H1 (cell line): ENCODE results near the gene IFNB1. TPM values are rescaled to one million over a fixed set of nuclear protein-coding genes. Genes with fewer than 3 reads are reported as not detected.

Experiments
- CTCF ChIA-PET: fragments of 300-600 bp; sonication (Branson Sonifier 250); formaldehyde crosslinking; loops from one replicate; lab custom pipeline; 2021; ENCODE audit not compliant: partially characterized antibody; lab: Charles Lee
- POLR2A ChIA-PET: fragments of 300-600 bp; sonication (Branson Sonifier 250); formaldehyde crosslinking; loops from one replicate; lab custom pipeline; 2021; ENCODE audit warnings: inconsistent platforms; ENCODE audit not compliant: partially characterized antibody; lab: Charles Lee
- DNase-seq, 2 experiments: peaks; one replicate each; pipeline versions ENCODE4 v3.0.0 to v3.0.0-alpha.2; 2010 to 2022; ENCODE audit warnings: low spot score in 2 of 2, low read depth in 1 of 2, mixed read lengths in 1 of 2
- FAIRE-seq: peaks from 2 replicates; lab custom pipeline; 2011; peaks lifted over from hg19 to GRCh38; lab: Jason Lieb, UNC
- H2AFZ ChIP-seq: 2 replicates; pipeline ENCODE4 v1.8.1; 2012; ENCODE audit warnings: low read length, inconsistent platforms
- H2AK5ac ChIP-seq: 2 replicates; pipeline ENCODE4 v1.6.1; 2013; ENCODE audit warnings: low read depth, low read length
- H2BK120ac ChIP-seq: replicated peaks from 2 replicates; pipeline ENCODE3; 2013; ENCODE audit warnings: low read depth, low read length, inconsistent platforms
- H2BK12ac ChIP-seq: 2 replicates; pipeline ENCODE4 v1.6.1; 2013; ENCODE audit warnings: low read depth, low read length
- H2BK15ac ChIP-seq: 2 replicates; pipeline ENCODE4 v1.6.1; 2013; ENCODE audit warnings: low read length
- H2BK20ac ChIP-seq: 2 replicates; pipeline ENCODE4 v1.6.1; 2013; ENCODE audit warnings: low read length
- H2BK5ac ChIP-seq: 2 replicates; pipeline ENCODE4 v1.6.1; 2013; ENCODE audit warnings: low read depth, low read length
- H3K14ac ChIP-seq: 2 replicates; pipeline ENCODE4 v1.6.1; 2013; ENCODE audit warnings: inconsistent platforms; ENCODE audit not compliant: insufficient read length
- H3K18ac ChIP-seq: 2 replicates; pipeline ENCODE4 v1.6.1; 2013; ENCODE audit warnings: low read length; ENCODE audit errors: extremely low read depth
- H3K23ac ChIP-seq: 2 replicates; pipeline ENCODE4 v1.6.1; 2013; ENCODE audit warnings: inconsistent platforms; ENCODE audit not compliant: insufficient read length
- H3K23me2 ChIP-seq: 2 replicates; pipeline ENCODE4 v1.6.1; 2013; ENCODE audit warnings: low read depth, low read length
- H3K27ac ChIP-seq: 2 replicates; pipeline ENCODE4 v1.6.1; 2011; ENCODE audit warnings: low read depth, low read length, inconsistent platforms
- H3K27me3 ChIP-seq, 4 experiments: replicated peaks in 1 of 4; 1 replicate in 1 of 4; 2 replicates in 3 of 4; pipeline versions ENCODE4 v1.6.1 to v1.8.1; 2011 to 2013; ENCODE audit warnings: low read length in 3 of 4, mild to moderate bottlenecking in 3 of 4, inconsistent platforms in 2 of 4, mixed read lengths in 2 of 4, moderate library complexity in 1 of 4; ENCODE audit not compliant: control insufficient read depth in 3 of 4, insufficient read depth in 3 of 4; ENCODE audit errors: extremely low read depth in 1 of 4
- H3K36me3 ChIP-seq, 4 experiments: 2 replicates each; pipeline versions ENCODE4 v1.6.1 to v1.8.1; 2011 to 2013; ENCODE audit warnings: mild to moderate bottlenecking in 4 of 4, low read length in 3 of 4, moderate library complexity in 2 of 4, control low read depth in 1 of 4, inconsistent platforms in 1 of 4; ENCODE audit not compliant: insufficient read depth in 4 of 4, control insufficient read depth in 2 of 4
- H3K4ac ChIP-seq: replicated peaks from 2 replicates; pipeline ENCODE3; 2013; ENCODE audit warnings: low read length, low read depth, mixed read lengths, inconsistent platforms; ENCODE audit not compliant: insufficient read length
- H3K4me1 ChIP-seq, 4 experiments: replicated peaks in 1 of 4; 1 replicate in 1 of 4; 2 replicates in 3 of 4; pipeline versions ENCODE4 v1.6.1 to v1.8.1; 2011 to 2013; ENCODE audit warnings: low read length in 3 of 4, inconsistent platforms in 2 of 4, mixed read lengths in 1 of 4; ENCODE audit not compliant: insufficient read depth in 4 of 4, control insufficient read depth in 3 of 4
- H3K4me2 ChIP-seq, 2 experiments: 2 replicates each; pipeline versions ENCODE4 v1.6.1 to v1.8.1; 2011 to 2013; ENCODE audit warnings: low read depth in 2 of 2, low read length in 2 of 2, control low read depth in 1 of 2, inconsistent platforms in 1 of 2, mild to moderate bottlenecking in 1 of 2; ENCODE audit not compliant: insufficient read depth in 1 of 2
- H3K4me3 ChIP-seq, 4 experiments: fragments of 200-600, 300-600 bp in 1 of 4; sonication (generic), shearing (Covaris generic), sonication (Bioruptor Twin) in 1 of 4; 2 replicates each; pipeline versions ENCODE4 v1.5.1 to v1.8.1; 2011 to 2016; ENCODE audit warnings: low read length in 4 of 4, low read depth in 3 of 4, control low read depth in 2 of 4, inconsistent platforms in 2 of 4, mild to moderate bottlenecking in 2 of 4, mixed read lengths in 1 of 4, moderate library complexity in 1 of 4; ENCODE audit not compliant: insufficient read depth in 2 of 4; ENCODE audit errors: extremely low read depth in 1 of 4
- H3K56ac ChIP-seq: replicated peaks from 2 replicates; pipeline ENCODE3; 2013; ENCODE audit warnings: low read depth, mild to moderate bottlenecking, mixed read lengths, low read length, inconsistent platforms; ENCODE audit not compliant: insufficient read length
- H3K79me1 ChIP-seq: 2 replicates; pipeline ENCODE4 v1.6.1; 2013; ENCODE audit warnings: low read depth, low read length, control low read depth
- H3K79me2 ChIP-seq, 2 experiments: 2 replicates each; pipeline versions ENCODE4 v1.6.1 to v1.8.1; 2012 to 2013; ENCODE audit warnings: low read length in 2 of 2, mild to moderate bottlenecking in 2 of 2, inconsistent platforms in 1 of 2; ENCODE audit not compliant: insufficient read depth in 2 of 2, control insufficient read depth in 1 of 2
- H3K9ac ChIP-seq, 4 experiments: replicated peaks in 1 of 4; 1 replicate in 1 of 4; 2 replicates in 3 of 4; pipeline versions ENCODE4 v1.6.1 to v1.8.1; 2011 to 2013; ENCODE audit warnings: low read depth in 3 of 4, low read length in 3 of 4, control low read depth in 2 of 4, mild to moderate bottlenecking in 2 of 4, moderate library complexity in 2 of 4, inconsistent platforms in 1 of 4; ENCODE audit errors: extremely low read depth in 1 of 4
- H3K9me3 ChIP-seq, 2 experiments: 2 replicates each; pipeline versions ENCODE4 v1.6.1 to v1.8.1; 2012 to 2013; ENCODE audit warnings: mild to moderate bottlenecking in 2 of 2, moderate library complexity in 2 of 2, control low read depth in 1 of 2, inconsistent platforms in 1 of 2, low read depth in 1 of 2, low read length in 1 of 2, mixed read lengths in 1 of 2; ENCODE audit not compliant: insufficient read depth in 2 of 2
- H4K20me1 ChIP-seq, 2 experiments: replicated peaks in 1 of 2; 2 replicates each; pipeline versions ENCODE3 to v1.8.1; 2011 to 2013; ENCODE audit warnings: inconsistent platforms in 2 of 2, low read length in 2 of 2, mild to moderate bottlenecking in 1 of 2; ENCODE audit not compliant: insufficient read depth in 2 of 2, control insufficient read depth in 1 of 2
- H4K5ac ChIP-seq: 2 replicates; pipeline ENCODE4 v1.6.1; 2013; ENCODE audit warnings: low read length, low read depth, mixed read lengths, inconsistent platforms; ENCODE audit not compliant: insufficient read length
- H4K8ac ChIP-seq: 2 replicates; pipeline ENCODE4 v1.8.0; 2013; ENCODE audit warnings: mild to moderate bottlenecking, moderate library complexity, low read length, inconsistent platforms; ENCODE audit not compliant: insufficient read depth; ENCODE audit errors: extremely low read depth
- H4K91ac ChIP-seq: replicated peaks from 2 replicates; pipeline ENCODE3; 2013; ENCODE audit warnings: low read length, mixed read lengths, inconsistent platforms; ENCODE audit not compliant: insufficient read length
- BACH1 ChIP-seq: IDR thresholded peaks from 2 replicates; pipeline ENCODE4 v1.6.1; 2012; ENCODE audit warnings: low read length, improper control_type of control experiment
- CHD2 ChIP-seq: IDR thresholded peaks from 2 replicates; pipeline ENCODE4 v1.6.1; 2012; ENCODE audit warnings: low read length, improper control_type of control experiment
- CTBP2 ChIP-seq: IDR thresholded peaks from 2 replicates; pipeline ENCODE4 v1.7.0; 2011; ENCODE audit warnings: borderline replicate concordance, mild to moderate bottlenecking, moderate library complexity, mixed read lengths, low read length; ENCODE audit not compliant: insufficient read depth, insufficient read length
- GABPA ChIP-seq: IDR thresholded peaks from 2 replicates; pipeline ENCODE4 v1.6.1; 2011; ENCODE audit warnings: mild to moderate bottlenecking, low read length, moderate library complexity, borderline replicate concordance; ENCODE audit not compliant: insufficient read depth
- KDM4A ChIP-seq: IDR thresholded peaks from one replicate; pipeline ENCODE4 v1.7.1; 2012; ENCODE audit warnings: low read depth, mild to moderate bottlenecking, moderate library complexity, low read length, inconsistent platforms; ENCODE audit not compliant: severe bottlenecking
- POLR2AphosphoS5 ChIP-seq: IDR thresholded peaks from 2 replicates; pipeline ENCODE4 v1.6.1; 2011; ENCODE audit warnings: low read depth, low read length
- POU5F1 ChIP-seq: IDR thresholded peaks from 2 replicates; pipeline ENCODE4 v1.6.1; 2011; ENCODE audit warnings: low read depth, mild to moderate bottlenecking, low read length, moderate library complexity
- SIRT6 ChIP-seq: IDR thresholded peaks from one replicate; pipeline ENCODE4 v1.7.1; 2012; ENCODE audit warnings: low read length, inconsistent platforms
- SP2 ChIP-seq: IDR thresholded peaks from 2 replicates; pipeline ENCODE4 v1.6.1; 2012; ENCODE audit warnings: mild to moderate bottlenecking, low read length, inconsistent platforms
- TAF1 ChIP-seq: IDR thresholded peaks from 2 replicates; pipeline ENCODE4 v1.6.1; 2011; ENCODE audit warnings: mild to moderate bottlenecking, low read depth, low read length
- TAF7 ChIP-seq: optimal IDR thresholded peaks from 2 replicates; pipeline ENCODE3; 2011; ENCODE audit warnings: low read depth, mild to moderate bottlenecking, inconsistent platforms, low read length, moderate library complexity, borderline replicate concordance
- WGBS, 2 experiments: shearing (Covaris generic) in 1 of 2; methylation state at CpG; one replicate each; pipeline versions ENCODE4 v1.1.6 to v1.1.7; 2013 to 2015; ENCODE audit warnings: low lambda C conversion rate in 2 of 2, mixed read lengths in 2 of 2, inconsistent platforms in 1 of 2, low coverage in 1 of 2, missing lambda C conversion rate in 1 of 2; ENCODE audit not compliant: insufficient replicate concordance in 2 of 2, insufficient coverage in 1 of 2, insufficient read length in 1 of 2; ENCODE audit errors: extremely low coverage in 1 of 2, missing lambda C conversion rate in 1 of 2; 5-methylcytosine and 5-hydroxymethylcytosine counted together
- polyA plus RNA-seq, 7 experiments: library from polyadenylated mRNA; depleted of rRNA in 3 of 7; stranded (reverse) in 5 of 7; unstranded in 2 of 7; fragments of >200 nt in 5 of 7; fragments of 200-250 nt in 2 of 7; gene quantifications; 1 replicate in 5 of 7; 2 replicates in 1 of 7; 4 replicates in 1 of 7; pipeline versions ENCODE4 v1.2.1 to v1.2.3, GENCODE V29; 2011 to 2013; ENCODE audit warnings: missing spikeins in 2 of 7, mixed read lengths in 2 of 7
- total RNA-seq: library from RNA; stranded (reverse); fragmentation: NEBNext Ultra II Directional; extraction: Animal tissue kit (Norgen Biotek cat#: 25700); gene quantifications from 2 replicates; pipeline ENCODE4 v1.2.1, GENCODE V29; 2021
- TF ChIP-seq, protein P1 (sequence below): IDR thresholded peaks from 2 replicates; pipeline ENCODE4 v1.6.1; 2012; ENCODE audit warnings: low read length, inconsistent platforms
- TF ChIP-seq, protein P2 (sequence below): IDR thresholded peaks from 2 replicates; pipeline ENCODE4 v1.6.1; 2012; ENCODE audit warnings: inconsistent platforms

Gene IFNB1
- total and polyA plus RNA-seq, 2 of the 8 experiments (the other 6 are each of a cell fraction or from before 2014, with no cell fraction given) = not detected

DNA sequence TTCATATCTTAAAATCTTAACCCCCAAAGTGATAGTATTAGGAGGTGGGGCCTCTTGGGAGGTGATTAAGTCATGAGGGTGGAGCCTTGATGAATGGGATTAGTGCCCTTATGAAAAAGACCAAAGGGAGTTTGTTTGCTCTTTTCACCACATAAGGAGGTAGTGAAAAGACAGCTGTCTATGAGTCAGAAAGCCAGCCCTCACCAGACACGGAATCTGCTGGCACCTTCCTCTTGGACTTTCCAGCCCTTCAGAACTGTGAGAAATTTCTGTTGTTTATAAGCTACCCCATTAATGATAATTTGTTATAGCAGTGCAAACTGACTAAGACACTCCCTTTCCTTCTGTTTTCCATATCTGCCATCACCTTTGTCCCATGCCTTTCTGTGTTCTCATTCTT, 20.8 kb downstream of the IFNB1 start:
- Histone ChIP-seq H3K4me1 (no peaks in the 10 kb centered on the region), H2BK5ac (no peak overlapping the region), H3K56ac (no peak overlapping the region), H2BK20ac (no peak overlapping the region), H4K5ac (no peak overlapping the region), H3K4me2 (no peak overlapping the region), H3K9ac (no peak overlapping the region), H3K79me1 (no peaks in the 10 kb centered on the region), H3K4me3 (no peak overlapping the region), H3K4ac (no peak overlapping the region), H3K23me2 (no peaks in the 10 kb centered on the region), H3K9me3 (no peaks in the 10 kb centered on the region), H3K79me2 (no peaks in the 10 kb centered on the region), H4K8ac (no peak overlapping the region), H2AFZ (no peak overlapping the region), H3K18ac (no peak overlapping the region), H3K27me3 (no peaks in the 10 kb centered on the region), H2AK5ac (no peak overlapping the region), H2BK12ac (no peak overlapping the region), H3K23ac (no peak overlapping the region), H3K27ac (no peak overlapping the region), H2BK15ac (no peak overlapping the region), H3K36me3 (no peaks in the 10 kb centered on the region), H2BK120ac (no peak overlapping the region), H4K20me1 (no peaks in the 10 kb centered on the region), H4K91ac (no peak overlapping the region), H3K14ac (no peak overlapping the region)
- no peak for FAIRE-seq
- CTCF ChIA-PET = interaction anchor here (0.9 to 1.3 kb wide), 3 partner anchors 10 to 172 kb away, joined by 3 to 6 read pairs (median 3); no protein-coding TSS in a partner anchor
- DNase-seq = no peak
- POLR2A ChIA-PET = no interaction called here
- 87% methylated on average over 1 of the region's 1 CpG; no CpG with 5 or more reads in 1 of the 2 experiments for WGBS, 2 experiments
- TF ChIP-seq TAF1 = no peak
- TF ChIP-seq CHD2 = no peak
- TF ChIP-seq BACH1 = no peak
- TF ChIP-seq GABPA = no peak
- TF ChIP-seq KDM4A = no peak
- no peak for TF ChIP-seq TAF7
- no peak for TF ChIP-seq POU5F1
- TF ChIP-seq SIRT6 = no peak
- TF ChIP-seq CTBP2 = no peak
- TF ChIP-seq, protein P1, sequence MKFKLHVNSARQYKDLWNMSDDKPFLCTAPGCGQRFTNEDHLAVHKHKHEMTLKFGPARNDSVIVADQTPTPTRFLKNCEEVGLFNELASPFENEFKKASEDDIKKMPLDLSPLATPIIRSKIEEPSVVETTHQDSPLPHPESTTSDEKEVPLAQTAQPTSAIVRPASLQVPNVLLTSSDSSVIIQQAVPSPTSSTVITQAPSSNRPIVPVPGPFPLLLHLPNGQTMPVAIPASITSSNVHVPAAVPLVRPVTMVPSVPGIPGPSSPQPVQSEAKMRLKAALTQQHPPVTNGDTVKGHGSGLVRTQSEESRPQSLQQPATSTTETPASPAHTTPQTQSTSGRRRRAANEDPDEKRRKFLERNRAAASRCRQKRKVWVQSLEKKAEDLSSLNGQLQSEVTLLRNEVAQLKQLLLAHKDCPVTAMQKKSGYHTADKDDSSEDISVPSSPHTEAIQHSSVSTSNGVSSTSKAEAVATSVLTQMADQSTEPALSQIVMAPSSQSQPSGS = no peak
- TF ChIP-seq POLR2AphosphoS5 = no peak
- TF ChIP-seq, protein P2, sequence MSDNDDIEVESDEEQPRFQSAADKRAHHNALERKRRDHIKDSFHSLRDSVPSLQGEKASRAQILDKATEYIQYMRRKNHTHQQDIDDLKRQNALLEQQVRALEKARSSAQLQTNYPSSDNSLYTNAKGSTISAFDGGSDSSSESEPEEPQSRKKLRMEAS = no peak
- TF ChIP-seq SP2 = no peak
